PFSK-1 (cell line): Measurements from ENCODE around the gene NISCH.

ENCODE experiments used
- FOXP2 ChIP-seq: optimal IDR thresholded peaks from 2 replicates; pipeline ENCODE3; 2011; ENCODE audit warnings: borderline replicate concordance, control low read depth, inconsistent platforms; ENCODE audit not compliant: insufficient read depth; ENCODE audit errors: extremely low read length, extremely low read depth
- POLR2AphosphoS5 ChIP-seq: IDR thresholded peaks from 2 replicates; pipeline ENCODE4 v1.6.1; 2012; ENCODE audit warnings: low read depth, mild to moderate bottlenecking, control low read depth, low read length, moderate library complexity
- REST ChIP-seq, 2 experiments: IDR thresholded peaks; 2 replicates each; pipeline versions ENCODE4 v1.6.1 to v1.8.0; 2011 to 2012; ENCODE audit warnings: low read depth in 2 of 2, low read length in 2 of 2, control low read depth in 1 of 2, inconsistent platforms in 1 of 2, mild to moderate bottlenecking in 1 of 2, moderate library complexity in 1 of 2; ENCODE audit not compliant: insufficient read depth in 1 of 2
- SIN3A ChIP-seq: IDR thresholded peaks from 2 replicates; pipeline ENCODE4 v1.6.1; 2012; ENCODE audit warnings: mild to moderate bottlenecking, low read length, moderate library complexity, borderline replicate concordance; ENCODE audit not compliant: insufficient read depth
- TAF1 ChIP-seq: IDR thresholded peaks from 2 replicates; pipeline ENCODE4 v1.6.1; 2012; ENCODE audit warnings: low read length, control low read depth, borderline replicate concordance; ENCODE audit not compliant: insufficient read depth

- TF ChIP-seq POLR2AphosphoS5 (no peak), SIN3A (no peak), TAF1 (no peak), REST (IDR thresholded peaks at IDR 0.05; ENCODE audit: insufficient read depth in 1 of 2, low read depth in 2 of 2, low read length in 2 of 2) (no peak), FOXP2 (no peak)
Measured at GRCh38 chr3:52489453-52489852, 34.0 kb downstream of the NISCH start.
